ENCODE results near the gene ZNF407.

The ZNF407 gene

DNA sequence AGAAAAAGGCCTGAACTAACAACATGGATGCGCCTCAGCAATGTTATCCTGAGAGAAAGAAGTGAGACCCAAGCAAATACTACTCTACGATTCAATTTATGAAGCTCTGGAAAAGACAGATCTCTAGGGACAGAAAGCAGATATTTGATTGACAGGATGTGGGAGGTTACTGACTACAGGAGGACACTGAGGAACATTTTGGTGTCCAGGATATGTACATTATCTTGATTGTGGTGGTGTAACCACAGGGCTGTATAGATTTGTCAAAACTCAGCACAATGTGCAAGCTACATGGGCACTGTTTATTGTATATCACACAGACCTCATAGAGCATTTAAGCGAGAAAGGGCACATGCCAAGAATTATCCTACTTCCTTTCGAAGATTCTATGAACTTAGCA is 391.5 kb downstream of the ZNF407 start:
- CTCF ChIA-PET, result interaction anchor here (1.0 kb wide), 1 partner anchor 26 kb away, joined by 3 read pairs; no protein-coding TSS in a partner anchor
- no peak for DNase-seq (ENCODE audit: extremely low spot score)
- POLR2A ChIA-PET, result no interaction called here
- TF ChIP-seq, protein P1, sequence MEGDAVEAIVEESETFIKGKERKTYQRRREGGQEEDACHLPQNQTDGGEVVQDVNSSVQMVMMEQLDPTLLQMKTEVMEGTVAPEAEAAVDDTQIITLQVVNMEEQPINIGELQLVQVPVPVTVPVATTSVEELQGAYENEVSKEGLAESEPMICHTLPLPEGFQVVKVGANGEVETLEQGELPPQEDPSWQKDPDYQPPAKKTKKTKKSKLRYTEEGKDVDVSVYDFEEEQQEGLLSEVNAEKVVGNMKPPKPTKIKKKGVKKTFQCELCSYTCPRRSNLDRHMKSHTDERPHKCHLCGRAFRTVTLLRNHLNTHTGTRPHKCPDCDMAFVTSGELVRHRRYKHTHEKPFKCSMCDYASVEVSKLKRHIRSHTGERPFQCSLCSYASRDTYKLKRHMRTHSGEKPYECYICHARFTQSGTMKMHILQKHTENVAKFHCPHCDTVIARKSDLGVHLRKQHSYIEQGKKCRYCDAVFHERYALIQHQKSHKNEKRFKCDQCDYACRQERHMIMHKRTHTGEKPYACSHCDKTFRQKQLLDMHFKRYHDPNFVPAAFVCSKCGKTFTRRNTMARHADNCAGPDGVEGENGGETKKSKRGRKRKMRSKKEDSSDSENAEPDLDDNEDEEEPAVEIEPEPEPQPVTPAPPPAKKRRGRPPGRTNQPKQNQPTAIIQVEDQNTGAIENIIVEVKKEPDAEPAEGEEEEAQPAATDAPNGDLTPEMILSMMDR (IDR thresholded peaks at IDR 0.05; ENCODE audit: control extremely low read depth, extremely low read depth, low read depth, missing control alignments), result no peak

DNA sequence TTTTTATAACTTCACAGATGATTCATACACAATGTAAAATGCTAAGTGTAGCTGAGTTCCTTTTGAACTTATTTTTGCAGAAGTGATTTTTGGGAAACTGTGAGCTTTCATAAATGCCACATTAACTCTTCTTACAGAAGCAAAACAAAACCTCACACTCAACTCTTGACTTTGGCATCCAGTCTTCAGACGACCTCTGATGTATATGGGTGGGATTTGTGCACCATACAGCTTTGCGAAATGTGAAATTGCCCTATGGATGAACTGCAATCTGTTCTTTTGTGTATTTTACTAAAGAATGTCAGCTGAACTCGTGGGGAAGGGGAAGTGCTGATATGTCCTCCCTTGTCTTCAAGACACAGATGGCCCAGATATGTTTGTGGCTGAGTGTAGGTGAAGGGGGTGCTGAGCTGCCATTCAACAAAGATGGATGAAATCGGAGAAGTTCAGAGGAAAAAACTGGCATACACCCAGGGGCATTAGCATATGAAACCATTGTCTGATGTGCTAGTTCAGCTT is 393.0 kb downstream of the ZNF407 start:
- POLR2A ChIA-PET, result no interaction called here
- CTCF ChIA-PET, result interaction anchor here (0.8 to 1.8 kb wide), 3 partner anchors 12 to 384 kb away, joined by 3 to 5 read pairs (median 4); no protein-coding TSS in a partner anchor
- DNase-seq (ENCODE audit: extremely low spot score), result no peak
- TF ChIP-seq, protein P1 (IDR thresholded peaks at IDR 0.05; ENCODE audit: control extremely low read depth, extremely low read depth, low read depth, missing control alignments), result no peak

DNA sequence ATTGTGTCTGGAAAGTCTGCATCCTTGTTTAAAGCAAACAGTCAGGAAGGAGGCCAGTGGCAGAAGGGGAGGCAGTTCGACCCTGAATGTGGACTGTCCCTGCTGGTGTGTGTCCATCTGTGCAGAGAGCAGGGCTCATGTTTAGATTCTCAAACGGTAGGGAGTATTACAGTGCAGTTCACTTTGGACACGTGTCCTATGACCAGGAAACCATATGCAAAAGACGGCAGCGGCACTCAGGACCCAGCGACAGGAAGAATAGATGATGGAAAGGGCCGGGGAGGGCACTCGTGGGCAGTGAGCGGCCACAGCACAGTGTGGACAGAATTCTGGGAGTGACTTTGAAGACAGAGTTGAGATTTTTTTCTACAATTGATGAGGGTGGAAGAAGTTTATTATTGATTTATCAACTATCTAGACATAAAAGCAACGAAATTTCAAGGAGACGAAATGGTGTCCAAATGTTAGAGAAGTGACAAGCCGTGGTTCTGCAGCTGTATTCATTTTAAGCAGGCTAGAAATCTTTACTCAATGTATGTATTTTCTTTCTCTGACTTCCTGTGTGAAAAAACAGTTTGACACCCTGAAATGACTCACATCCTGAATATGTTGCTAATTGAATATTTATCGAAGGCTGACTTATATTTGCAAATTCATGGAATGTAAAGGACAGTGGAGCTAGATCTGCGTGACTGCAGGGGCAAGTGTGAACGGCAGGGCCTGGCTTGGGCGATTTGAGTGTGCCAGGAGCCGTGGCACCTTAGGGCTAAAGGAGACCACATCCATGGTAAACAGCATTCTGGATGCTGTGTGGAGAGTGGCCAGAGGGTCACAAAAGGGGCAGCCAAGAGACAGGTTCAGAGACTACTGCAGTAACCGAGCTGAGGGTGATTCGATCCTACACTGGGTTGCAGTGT is 397.1 kb downstream of the ZNF407 start:
- peak; percentile 48 for DNase-seq (ENCODE audit: extremely low spot score)
- TF ChIP-seq, protein P1 (IDR thresholded peaks at IDR 0.05; ENCODE audit: control extremely low read depth, extremely low read depth, low read depth, missing control alignments), result no peak
- ChIA-PET CTCF (interaction anchor here (1.0 to 2.7 kb wide), 5 partner anchors 8 to 41 kb away, joined by 3 to 13 read pairs (median 6); no protein-coding TSS in a partner anchor), POLR2A (no interaction called here)

DNA sequence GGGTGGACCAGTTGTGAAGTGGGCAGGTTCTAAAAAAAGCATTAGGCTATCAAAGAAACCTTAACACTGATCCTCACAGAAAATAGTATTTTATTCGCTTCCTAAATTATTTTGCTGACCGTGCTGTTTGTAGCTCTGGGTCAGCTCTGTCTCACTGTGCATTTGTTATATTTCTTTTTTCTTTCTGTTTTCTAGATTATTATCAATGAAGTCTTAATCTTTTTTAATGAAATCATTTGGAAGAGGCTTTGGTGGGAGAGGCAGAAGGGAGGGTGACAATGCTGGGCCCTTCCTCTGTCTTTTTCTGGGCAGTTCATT is 397.7 kb downstream of the ZNF407 start:
- POLR2A ChIA-PET, result no interaction called here

DNA sequence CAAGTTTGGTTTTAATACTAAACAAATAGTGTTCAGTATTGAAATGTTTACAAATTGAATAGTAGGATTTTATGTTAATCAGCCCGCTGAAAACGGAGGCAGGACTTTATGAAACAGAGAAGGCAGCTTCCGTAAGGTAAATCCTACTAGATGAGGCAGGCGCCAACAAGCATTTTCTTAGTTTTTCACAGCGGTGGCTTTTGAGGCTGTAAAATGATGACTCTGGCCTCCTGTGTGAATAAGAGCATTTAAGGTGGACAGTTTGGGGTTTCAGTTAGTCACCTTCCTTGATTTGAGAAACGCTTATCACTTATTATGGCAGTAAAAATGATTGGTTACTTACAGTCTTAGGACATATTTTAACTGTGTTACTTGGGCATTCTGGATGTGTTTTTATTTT is 398.4 kb downstream of the ZNF407 start:
- CTCF ChIA-PET, result interaction anchor here (1.7 to 2.7 kb wide), 4 partner anchors 10 to 32 kb away, joined by 6 to 13 read pairs (median 6); no protein-coding TSS in a partner anchor
- TF ChIP-seq, protein P1 (IDR thresholded peaks at IDR 0.05; ENCODE audit: control extremely low read depth, extremely low read depth, low read depth, missing control alignments), result no peak
- DNase-seq (ENCODE audit: extremely low spot score), result no peak
- POLR2A ChIA-PET, result no interaction called here

More for the DNA sequence above, 397.7 kb downstream of the ZNF407 start:
- no peak for DNase-seq (ENCODE audit: extremely low spot score)
- CTCF ChIA-PET, result interaction anchor here (1.0 to 2.7 kb wide), 5 partner anchors 9 to 41 kb away, joined by 3 to 13 read pairs (median 6); no protein-coding TSS in a partner anchor
- TF ChIP-seq, protein P1 (IDR thresholded peaks at IDR 0.05; ENCODE audit: control extremely low read depth, extremely low read depth, low read depth, missing control alignments), result no peak

DNA sequence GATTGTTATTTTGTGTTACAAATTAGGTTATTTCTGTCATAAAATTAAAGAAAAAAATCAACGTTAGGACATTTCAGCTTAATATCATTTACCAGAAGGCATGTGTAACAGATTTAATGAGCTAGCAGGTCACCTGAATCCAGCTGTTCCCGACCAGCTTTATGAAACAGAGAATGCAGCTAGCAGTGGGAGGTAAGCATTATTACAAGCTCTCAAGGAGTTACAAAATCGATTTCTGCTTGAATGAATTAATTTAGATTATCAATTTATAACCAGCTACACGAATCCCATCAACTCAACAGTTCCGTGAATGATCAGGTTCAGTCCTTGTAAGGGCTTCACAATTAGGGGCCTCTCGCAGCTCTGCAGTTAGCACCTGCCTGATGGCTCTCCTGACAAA is 399.3 kb downstream of the ZNF407 start:
- no peak for DNase-seq (ENCODE audit: extremely low spot score)
- ChIA-PET POLR2A (no interaction called here), CTCF (interaction anchor here (1.6 to 2.7 kb wide), 4 partner anchors 10 to 295 kb away, joined by 3 to 13 read pairs (median 6); no protein-coding TSS in a partner anchor)
- TF ChIP-seq, protein P1 (IDR thresholded peaks at IDR 0.05; ENCODE audit: control extremely low read depth, extremely low read depth, low read depth, missing control alignments), result no peak

All from GM10248 (cell line).